Parathyroid adenoma (tissue), 2 donors: Measurements from ENCODE around the gene ST6GALNAC5.

Experiments
- H2AFZ ChIP-seq: fragments of 300-600 bp; sonication (generic); one replicate; pipeline ENCODE4 v1.7.0; 2017; ENCODE audit warnings: antibody characterized with exemption, mild to moderate bottlenecking
- H3K27ac ChIP-seq: fragments of 300-600 bp; sonication (generic); one replicate; pipeline ENCODE4 v1.7.0; 2017
- H3K27me3 ChIP-seq: fragments of 300-600 bp; sonication (generic); one replicate; pipeline ENCODE4 v1.7.0; 2017; ENCODE audit warnings: low read length; ENCODE audit not compliant: control insufficient read depth, insufficient read depth
- H3K36me3 ChIP-seq: fragments of 300-600 bp; sonication (generic); one replicate; pipeline ENCODE4 v1.7.0; 2017; ENCODE audit warnings: low read length; ENCODE audit not compliant: control insufficient read depth, insufficient read depth
- H3K4me1 ChIP-seq: fragments of 300-600 bp; sonication (generic); one replicate; pipeline ENCODE4 v1.7.0; 2017; ENCODE audit warnings: control low read depth
- H3K4me2 ChIP-seq: fragments of 300-600 bp; sonication (generic); one replicate; pipeline ENCODE4 v1.7.0; 2017; ENCODE audit warnings: low read length
- H3K4me3 ChIP-seq: fragments of 300-600 bp; sonication (generic); one replicate; pipeline ENCODE4 v1.7.0; 2017; ENCODE audit warnings: low read depth, low read length
- H3K79me2 ChIP-seq: fragments of 300-600 bp; sonication (generic); one replicate; pipeline ENCODE4 v1.7.0; 2017; ENCODE audit warnings: control low read depth
- H3K9ac ChIP-seq: fragments of 300-600 bp; sonication (generic); one replicate; pipeline ENCODE4 v1.7.0; 2017; ENCODE audit warnings: mild to moderate bottlenecking
- H3K9me3 ChIP-seq: fragments of 300-600 bp; sonication (generic); one replicate; pipeline ENCODE4 v1.7.0; 2017; ENCODE audit warnings: low read length; ENCODE audit not compliant: control insufficient read depth
- TF ChIP-seq, protein P1 (sequence below): fragments of 300-600 bp; sonication (generic); IDR thresholded peaks from one replicate; pipeline ENCODE4 v1.7.0; 2017; ENCODE audit warnings: antibody characterized with exemption, mild to moderate bottlenecking
- donor health status: primary hyperparathyroidism.

ST6GALNAC5 gene

GRCh38 chr1:76856104-76856503 is 11.2 kb upstream of the ST6GALNAC5 start:
- Histone ChIP-seq H3K4me3 (no peak overlapping the region), H2AFZ (no peak overlapping the region), H3K36me3 (no peaks in the 10 kb centered on the region), H3K27ac (no peak overlapping the region), H3K27me3 (no peaks in the 10 kb centered on the region), H3K9me3 (no peaks in the 10 kb centered on the region), H3K79me2 (no peaks in the 10 kb centered on the region), H3K4me1 (no peaks in the 10 kb centered on the region), H3K4me2 (no peak overlapping the region), H3K9ac (no peak overlapping the region)
- TF ChIP-seq, protein P1, sequence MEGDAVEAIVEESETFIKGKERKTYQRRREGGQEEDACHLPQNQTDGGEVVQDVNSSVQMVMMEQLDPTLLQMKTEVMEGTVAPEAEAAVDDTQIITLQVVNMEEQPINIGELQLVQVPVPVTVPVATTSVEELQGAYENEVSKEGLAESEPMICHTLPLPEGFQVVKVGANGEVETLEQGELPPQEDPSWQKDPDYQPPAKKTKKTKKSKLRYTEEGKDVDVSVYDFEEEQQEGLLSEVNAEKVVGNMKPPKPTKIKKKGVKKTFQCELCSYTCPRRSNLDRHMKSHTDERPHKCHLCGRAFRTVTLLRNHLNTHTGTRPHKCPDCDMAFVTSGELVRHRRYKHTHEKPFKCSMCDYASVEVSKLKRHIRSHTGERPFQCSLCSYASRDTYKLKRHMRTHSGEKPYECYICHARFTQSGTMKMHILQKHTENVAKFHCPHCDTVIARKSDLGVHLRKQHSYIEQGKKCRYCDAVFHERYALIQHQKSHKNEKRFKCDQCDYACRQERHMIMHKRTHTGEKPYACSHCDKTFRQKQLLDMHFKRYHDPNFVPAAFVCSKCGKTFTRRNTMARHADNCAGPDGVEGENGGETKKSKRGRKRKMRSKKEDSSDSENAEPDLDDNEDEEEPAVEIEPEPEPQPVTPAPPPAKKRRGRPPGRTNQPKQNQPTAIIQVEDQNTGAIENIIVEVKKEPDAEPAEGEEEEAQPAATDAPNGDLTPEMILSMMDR: no peak

- Histone ChIP-seq H3K36me3 (no peaks in the 10 kb centered on the region), H2AFZ (no peak overlapping the region), H3K27ac (no peak overlapping the region), H3K9ac (no peak overlapping the region), H3K9me3 (no peaks in the 10 kb centered on the region), H3K4me1 (no peaks in the 10 kb centered on the region), H3K4me3 (no peak overlapping the region), H3K27me3 (no peaks in the 10 kb centered on the region), H3K4me2 (no peak overlapping the region), H3K79me2 (no peaks in the 10 kb centered on the region)
- TF ChIP-seq, protein P1: no peak
These were observed 10.1 kb upstream of the ST6GALNAC5 start for GRCh38 chr1:76857138-76857537.

DNA sequence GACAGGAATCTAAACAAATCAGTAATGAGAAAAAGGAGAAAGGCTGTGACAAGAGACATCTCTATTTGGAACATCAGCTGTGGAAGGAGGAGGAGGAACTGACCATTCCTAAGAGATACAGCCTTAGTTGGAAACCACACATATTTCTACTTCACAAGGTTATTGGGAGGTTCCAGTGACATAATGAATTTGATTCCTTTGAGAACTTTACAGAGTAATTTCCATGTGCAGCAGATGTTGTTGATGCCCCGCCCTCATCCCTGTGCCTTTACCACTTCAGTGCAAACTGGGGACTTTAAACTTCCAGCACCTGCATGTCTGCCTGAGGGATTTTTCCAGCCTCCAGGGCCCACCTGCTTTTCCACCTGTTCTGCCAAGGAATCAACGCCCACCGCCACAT is 9.3 kb upstream of the ST6GALNAC5 start:
- H2AFZ ChIP-seq: no peak overlapping the region
- no peak overlapping the region for H3K27ac ChIP-seq
- no peaks in the 10 kb centered on the region for H3K27me3 ChIP-seq
- no peaks in the 10 kb centered on the region for H3K36me3 ChIP-seq
- H3K4me3 ChIP-seq: no peak overlapping the region
- TF ChIP-seq, protein P1: no peak
- no peak overlapping the region for H3K9ac ChIP-seq
- H3K4me1 ChIP-seq: no peaks in the 10 kb centered on the region
- no peaks in the 10 kb centered on the region for H3K9me3 ChIP-seq
- no peak overlapping the region for H3K4me2 ChIP-seq
- no peaks in the 10 kb centered on the region for H3K79me2 ChIP-seq

DNA sequence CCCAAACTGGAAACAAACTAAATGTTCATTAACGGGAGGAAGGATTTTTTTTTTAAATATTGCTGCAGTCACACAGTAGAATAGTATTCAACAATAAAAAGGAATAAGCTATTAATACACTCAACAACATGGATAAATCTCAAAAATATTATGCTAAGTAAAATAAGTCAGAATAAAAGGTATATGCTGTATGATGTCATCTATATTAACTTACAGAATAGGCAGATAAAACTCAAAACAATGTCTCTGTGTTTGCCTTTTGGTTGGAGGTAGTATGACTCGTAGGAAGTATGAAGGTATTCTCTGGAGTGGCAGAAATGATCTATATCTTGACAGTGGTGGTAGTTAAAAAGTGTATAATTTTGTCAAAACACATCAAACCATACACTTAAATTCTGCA is 6.1 kb upstream of the ST6GALNAC5 start:
- peaks cover 2% of the 10 kb centered on the region for H3K27me3 ChIP-seq
- H3K4me3 ChIP-seq: no peak overlapping the region
- H3K9ac ChIP-seq: no peak overlapping the region
- no peaks in the 10 kb centered on the region for H3K36me3 ChIP-seq
- no peaks in the 10 kb centered on the region for H3K79me2 ChIP-seq
- H3K27ac ChIP-seq: no peak overlapping the region
- no peak overlapping the region for H2AFZ ChIP-seq
- H3K9me3 ChIP-seq: no peaks in the 10 kb centered on the region
- TF ChIP-seq, protein P1: no peak
- no peak overlapping the region for H3K4me2 ChIP-seq
- H3K4me1 ChIP-seq: no peaks in the 10 kb centered on the region

- TF ChIP-seq, protein P1: no peak
- H3K36me3 ChIP-seq: no peaks in the 10 kb centered on the region
These were observed 4.8 kb upstream of the ST6GALNAC5 start for GRCh38 chr1:76862447-76862846.

More at GRCh38 chr1:76862447-76862846, 4.8 kb upstream of the ST6GALNAC5 start:
- no peaks in the 10 kb centered on the region for H3K9me3 ChIP-seq
- H3K79me2 ChIP-seq: no peaks in the 10 kb centered on the region
- H3K4me1 ChIP-seq: no peaks in the 10 kb centered on the region
- no peak overlapping the region for H3K9ac ChIP-seq
- H3K4me2 ChIP-seq: no peak overlapping the region
- H3K27me3 ChIP-seq: peaks cover 7% of the 10 kb centered on the region
- no peak overlapping the region for H2AFZ ChIP-seq
- no peak overlapping the region for H3K4me3 ChIP-seq
- no peak overlapping the region for H3K27ac ChIP-seq
